TTC549 (cell line): ENCODE measurements around the gene HEXA.

Source experiments
- FAIRE-seq: peaks from 2 replicates; lab custom pipeline; 2012; peaks lifted over from hg19 to GRCh38; lab: Jason Lieb, UNC

Gene HEXA

DNA sequence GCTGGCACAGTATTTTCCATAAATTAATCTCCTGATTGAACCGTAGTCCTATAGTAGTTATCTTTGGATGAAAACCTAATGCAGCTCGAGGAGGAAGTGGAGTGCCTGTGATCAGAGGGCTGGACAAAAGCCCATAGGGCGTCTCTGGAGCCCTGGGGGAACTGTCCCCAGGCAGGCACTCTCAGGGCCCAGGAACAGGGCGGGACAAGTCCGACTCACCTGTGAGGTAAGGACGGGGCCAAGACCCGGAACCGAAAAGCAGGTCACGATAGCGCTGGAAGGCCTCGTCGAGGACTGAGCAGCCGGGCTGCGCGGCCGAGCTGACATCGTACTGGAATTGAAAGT is 341 bp downstream of the HEXA start:
- FAIRE-seq = no peak

DNA sequence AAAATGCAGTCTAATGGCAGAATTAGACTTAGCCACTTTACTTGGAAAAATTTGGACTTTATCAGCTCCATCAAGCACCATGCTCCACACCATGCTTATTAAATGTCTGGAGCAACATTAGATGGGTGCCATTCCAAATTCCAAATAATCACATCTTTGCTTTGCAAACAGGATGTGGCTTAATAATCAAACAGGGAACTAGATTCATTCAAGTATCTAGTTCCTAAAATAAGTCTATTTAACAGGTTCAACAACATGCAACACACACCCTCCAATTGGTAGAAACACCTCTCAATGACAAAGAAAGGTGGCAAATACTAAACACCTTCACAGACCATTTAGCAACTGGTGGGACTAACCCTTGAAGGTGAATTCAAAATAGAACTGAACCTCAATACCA is 3.5 kb downstream of the HEXA start:
- FAIRE-seq = no peak

DNA sequence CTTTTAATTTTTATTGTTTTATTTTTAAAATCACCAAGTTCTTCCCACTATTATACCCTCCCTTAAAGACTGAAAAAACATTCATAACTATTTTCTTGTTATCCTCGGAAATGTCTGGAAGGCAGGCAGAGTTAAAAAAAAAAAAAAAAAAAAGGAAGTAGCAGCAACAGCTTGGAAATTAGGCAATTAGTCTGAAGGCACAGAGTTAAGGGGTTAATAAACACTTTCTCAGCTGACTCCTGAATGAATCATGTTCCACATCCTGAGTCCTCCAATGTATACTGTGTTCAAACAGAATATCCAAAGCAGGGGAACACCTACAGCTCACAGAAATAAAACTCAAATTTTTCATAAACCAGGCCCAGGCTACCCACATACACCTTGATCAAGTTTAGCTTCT is 5.8 kb downstream of the HEXA start:
- no peak for FAIRE-seq

DNA sequence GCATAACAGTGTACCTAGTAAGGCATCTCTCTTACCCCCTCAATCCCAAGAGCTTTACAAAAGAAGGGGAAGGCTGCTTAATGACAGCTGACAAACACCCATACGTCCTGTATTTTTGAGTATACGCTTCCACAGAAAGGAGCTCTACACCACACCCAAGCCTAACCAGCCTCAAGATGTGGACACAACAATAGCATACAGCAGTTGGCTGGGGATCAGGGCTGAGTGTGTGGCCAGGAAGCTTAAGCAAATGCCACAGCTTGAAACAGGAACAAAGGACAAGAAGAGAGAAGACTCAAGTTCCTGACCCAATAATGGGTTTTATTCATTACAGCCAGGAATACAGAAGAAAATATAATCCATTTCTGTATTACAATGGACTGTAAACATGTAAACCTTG is 6.9 kb downstream of the HEXA start:
- FAIRE-seq = no peak

DNA sequence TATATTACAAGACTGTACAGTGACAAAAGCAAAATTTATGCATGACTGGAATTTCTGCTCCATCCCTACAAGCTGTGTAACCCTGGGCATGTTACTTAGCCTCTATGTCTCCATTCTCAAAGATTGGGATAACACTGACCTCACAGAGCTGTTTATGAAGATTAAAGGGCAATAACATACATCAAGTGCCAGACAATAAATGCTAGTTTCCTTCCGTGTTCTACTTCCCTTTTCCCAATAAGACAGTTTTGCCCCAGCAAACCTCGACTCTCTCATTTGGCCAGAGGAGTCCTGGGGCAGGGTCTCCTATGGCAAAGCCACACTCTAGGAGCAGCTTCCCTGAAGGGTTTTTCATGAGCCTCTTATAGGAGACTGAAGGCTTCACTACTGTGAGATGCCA is 7.5 kb downstream of the HEXA start:
- FAIRE-seq = no peak

DNA sequence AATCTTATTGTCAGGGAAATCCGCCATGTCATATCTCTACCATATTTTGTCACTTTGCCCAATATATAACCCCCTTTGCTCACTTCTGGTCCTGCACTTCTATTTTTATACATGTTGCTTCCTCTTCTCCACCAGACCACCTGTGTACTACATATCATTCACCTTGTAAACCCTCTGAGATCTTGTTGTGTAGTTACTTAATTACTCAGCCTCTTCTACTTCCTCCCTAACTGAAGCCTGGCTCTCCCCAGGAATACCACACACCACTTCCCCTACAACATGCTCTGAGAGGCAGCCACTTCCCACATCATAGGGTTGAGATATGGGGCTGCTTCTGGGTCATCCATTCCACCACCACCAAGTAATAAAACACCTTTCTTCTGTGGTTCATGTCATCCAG is 10.0 kb downstream of the HEXA start:
- FAIRE-seq = no peak

DNA sequence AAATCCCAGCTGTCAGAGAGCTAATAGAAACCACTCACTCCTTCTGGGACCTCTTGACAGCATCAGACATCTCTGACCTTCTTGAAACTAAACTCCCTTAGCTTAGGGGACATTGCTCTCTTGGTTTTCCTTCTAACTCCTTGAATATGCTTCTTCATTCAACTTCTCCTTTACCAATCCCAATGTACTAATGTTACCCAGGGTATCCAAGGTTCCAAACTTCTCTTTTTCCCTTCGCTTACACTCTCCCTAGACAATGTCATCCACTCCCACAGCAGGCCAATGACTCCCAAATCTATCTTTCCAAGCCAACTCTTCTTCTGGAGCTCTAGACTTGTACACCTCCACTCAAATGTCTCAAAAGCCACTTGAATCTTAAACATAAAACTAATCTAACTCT is 14.6 kb downstream of the HEXA start:
- FAIRE-seq = no peak

DNA sequence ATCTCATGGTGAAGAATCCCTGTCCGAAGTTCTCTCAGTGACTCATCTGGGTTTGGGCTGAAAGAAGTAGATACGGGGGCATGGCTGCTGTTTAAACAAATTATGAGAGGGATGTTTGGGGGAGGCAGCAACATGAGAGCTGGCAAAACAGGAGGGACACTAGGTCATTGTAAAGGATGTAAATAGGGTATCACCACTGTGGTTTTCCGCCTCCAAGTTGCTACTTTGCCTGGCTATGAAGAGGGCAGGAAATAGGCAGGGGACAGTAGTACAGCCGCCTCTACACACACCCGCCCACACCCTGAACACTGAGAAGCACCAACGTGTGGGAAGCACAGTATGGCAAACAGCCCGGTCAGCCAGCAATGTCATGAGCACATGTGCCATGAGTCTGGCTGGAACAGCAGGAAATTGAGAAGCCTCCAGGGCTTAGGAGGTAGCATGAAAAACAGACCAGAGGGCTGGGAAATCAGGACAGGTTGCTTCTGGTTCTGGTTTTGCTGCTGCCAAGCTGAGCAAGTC is 17.1 kb downstream of the HEXA start:
- FAIRE-seq = no peak

DNA sequence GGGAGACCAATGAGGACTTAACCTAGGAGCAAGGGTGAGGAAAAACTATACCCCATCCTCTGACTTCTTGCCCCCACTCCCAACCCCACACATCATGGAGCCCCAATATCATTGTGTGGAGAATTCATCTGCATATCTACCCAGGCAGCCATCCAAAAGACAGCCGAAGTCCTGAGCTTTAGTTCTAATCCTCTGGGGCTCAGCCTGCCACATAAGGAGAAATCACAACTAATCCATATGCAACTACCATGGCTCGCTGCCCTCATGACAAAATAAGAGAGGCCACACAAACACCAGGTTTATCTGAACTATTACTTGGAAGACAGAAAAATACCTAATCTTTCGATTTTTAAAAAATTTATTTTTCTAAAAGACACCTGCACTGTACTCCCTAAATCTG is 17.7 kb downstream of the HEXA start:
- FAIRE-seq = no peak

DNA sequence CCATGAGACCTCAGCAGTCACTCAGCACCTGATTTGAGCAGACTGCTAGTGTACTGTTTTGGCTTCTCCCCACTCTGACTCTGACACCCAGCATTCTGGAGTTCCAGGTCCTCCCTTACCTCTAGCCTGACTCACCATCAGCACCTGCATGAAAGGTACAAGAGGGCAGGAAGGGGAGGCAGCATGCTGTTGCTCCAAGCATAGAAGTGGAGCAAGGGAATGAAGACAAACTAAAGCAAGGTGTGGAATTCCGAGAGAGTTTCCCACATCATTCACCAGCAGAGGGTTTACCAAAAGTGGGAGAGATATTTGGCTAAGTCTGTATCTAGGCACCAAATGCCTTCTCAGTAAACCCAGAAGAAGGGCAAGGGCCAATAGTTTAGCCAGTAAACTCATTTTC is 21.3 kb downstream of the HEXA start:
- no peak for FAIRE-seq

DNA sequence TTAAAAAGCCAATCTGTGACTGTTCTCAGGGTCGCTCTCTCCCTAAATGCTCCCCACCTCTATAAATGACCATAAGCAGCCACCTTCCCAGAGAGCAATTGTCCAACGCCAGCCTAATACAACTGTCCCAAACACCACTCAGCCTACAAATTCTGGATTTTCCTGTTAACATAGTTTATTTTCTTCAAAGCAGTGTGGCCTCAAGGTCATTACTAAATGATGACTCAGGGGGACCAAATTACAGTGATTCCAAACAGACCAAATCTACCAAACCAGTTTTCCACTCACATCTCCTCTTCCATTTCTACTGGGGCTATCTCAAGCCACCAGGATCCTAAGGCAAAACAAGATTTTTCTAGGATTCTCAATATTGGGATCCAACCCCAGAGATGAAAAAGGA is 22.5 kb downstream of the HEXA start:
- no peak for FAIRE-seq

DNA sequence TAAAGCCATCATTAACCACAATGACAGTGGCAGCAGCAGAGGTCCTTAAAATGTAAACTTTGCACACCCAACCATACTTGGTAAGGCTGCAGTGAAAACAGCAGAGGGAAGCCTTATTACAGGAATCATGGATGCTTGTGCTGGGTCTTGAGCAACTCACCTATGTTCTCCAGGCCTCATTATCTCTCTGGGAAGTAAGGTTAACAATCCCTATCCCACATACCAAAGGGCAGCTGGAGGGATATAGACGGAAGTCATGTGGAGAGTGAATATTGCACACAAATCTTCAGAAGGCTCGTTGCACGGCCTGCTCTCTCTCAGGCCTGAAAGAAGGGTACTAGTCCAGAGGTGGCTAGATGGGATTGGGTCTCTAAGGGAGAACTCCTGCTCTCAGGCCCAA is 30.0 kb downstream of the HEXA start:
- FAIRE-seq = no peak

DNA sequence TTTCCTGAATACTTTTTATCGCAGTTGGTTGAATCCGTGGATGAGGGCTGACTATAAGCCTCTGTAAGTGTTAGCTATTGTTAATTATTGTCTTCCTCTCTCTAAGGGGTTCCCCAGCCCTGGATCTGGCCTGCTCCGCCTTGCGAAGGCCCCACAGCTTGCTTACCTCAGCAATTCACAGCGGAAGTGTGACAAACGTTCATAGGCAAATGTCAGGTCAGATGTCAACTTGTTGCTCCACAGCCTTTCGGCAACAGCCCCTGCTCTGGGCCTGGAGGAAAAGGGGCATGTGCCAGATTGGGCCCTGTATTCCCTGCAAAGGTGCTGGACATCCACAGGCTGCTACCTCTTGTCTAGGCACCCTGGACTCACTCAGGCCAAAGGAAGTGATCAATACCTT is 30.5 kb downstream of the HEXA start:
- no peak for FAIRE-seq

DNA sequence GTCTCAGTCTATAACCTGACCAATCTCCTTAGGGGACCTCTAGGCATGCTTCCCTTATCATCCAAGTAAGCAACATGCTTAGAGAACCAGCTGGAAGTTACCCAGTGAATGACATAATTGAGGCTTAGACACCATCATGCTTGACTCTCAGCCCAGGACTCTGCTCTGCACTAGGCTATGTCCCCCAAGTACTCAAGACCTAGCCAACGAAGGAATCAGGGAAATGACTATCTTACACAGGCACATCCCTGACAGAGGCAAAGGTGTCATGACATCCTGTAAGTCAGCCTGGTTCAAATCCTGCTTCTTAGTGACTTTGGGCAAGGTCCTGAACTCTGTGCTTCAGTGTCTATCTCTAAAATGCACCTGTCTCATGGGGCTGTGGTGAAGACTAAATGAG is 31.2 kb downstream of the HEXA start:
- no peak for FAIRE-seq

DNA sequence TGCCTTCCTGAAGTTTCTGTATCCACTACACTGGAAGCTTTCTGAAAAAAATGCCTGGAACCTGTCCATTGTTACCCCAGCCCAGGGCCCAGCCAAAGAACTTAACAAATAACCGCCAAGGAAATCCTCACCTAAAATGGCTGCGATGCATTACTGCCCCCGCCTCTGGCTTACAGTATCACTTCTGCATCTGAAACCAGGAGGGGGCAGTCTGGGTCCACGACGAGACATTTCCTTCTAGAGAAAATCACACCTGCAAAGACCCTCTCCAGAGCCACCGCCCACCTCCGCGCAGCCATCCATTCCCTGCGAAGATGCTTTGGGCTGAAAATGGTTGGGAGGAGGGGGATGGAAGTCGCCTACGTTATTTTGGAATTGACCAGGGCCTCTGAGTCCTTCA is 33.4 kb downstream of the HEXA start:
- FAIRE-seq = no peak

DNA sequence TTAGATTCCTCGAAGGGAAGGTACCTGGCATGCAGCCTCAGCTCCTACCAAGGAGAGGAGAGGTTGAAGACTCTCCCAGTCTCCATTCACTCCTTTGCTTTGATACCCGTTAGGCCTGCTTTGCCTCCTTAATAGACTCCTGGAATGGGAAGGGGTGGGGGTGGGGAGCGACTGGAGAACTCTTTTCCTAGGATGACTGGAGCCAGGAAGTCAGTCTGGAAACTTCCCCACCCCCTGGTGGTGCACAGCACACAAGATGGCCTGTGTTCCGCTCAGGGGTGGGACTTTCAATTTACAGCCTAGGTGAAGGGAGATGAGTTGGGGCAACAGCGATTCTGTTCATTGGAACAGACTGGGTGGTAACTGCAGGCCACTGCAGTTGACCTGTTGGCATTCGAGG is 34.5 kb downstream of the HEXA start:
- FAIRE-seq = no peak

DNA sequence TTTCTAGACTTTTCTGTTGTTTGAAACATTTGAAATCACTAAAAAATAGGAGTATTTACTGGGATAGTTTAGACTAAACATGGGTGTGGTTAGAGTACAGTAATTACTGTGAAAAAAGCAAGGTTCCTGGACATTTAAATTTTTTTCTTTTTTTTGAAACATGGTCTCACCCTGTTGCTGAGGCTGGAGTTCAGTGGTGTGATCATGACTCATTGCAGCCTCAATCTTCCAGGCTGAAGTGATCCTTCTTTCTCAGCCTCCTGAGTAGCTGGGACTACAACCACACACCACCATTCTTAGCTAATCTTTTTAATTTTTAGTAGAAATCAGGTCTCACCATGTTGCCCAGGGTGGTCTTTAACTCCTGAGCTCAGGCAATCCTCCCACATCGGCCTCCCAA is 35.4 kb downstream of the HEXA start:
- no peak for FAIRE-seq

DNA sequence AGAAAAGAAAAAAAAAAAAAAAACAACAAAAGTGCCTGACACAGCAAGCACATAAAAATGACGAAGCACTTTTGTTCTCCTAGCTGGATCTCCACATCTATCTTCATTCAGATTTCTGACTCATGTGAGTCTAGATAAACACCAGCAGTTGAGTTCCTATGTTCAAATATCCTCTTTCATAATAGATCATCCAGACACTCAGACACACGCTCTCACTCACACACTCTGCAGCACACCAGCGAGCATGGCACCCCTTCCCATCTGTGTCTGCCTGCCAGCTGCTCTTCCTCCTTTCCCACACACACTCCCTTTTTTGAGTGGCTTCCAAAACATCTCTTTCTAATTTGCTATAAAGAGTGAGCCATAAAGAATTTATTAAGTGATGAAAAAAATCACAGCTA is 36.0 kb downstream of the HEXA start:
- FAIRE-seq = no peak

DNA sequence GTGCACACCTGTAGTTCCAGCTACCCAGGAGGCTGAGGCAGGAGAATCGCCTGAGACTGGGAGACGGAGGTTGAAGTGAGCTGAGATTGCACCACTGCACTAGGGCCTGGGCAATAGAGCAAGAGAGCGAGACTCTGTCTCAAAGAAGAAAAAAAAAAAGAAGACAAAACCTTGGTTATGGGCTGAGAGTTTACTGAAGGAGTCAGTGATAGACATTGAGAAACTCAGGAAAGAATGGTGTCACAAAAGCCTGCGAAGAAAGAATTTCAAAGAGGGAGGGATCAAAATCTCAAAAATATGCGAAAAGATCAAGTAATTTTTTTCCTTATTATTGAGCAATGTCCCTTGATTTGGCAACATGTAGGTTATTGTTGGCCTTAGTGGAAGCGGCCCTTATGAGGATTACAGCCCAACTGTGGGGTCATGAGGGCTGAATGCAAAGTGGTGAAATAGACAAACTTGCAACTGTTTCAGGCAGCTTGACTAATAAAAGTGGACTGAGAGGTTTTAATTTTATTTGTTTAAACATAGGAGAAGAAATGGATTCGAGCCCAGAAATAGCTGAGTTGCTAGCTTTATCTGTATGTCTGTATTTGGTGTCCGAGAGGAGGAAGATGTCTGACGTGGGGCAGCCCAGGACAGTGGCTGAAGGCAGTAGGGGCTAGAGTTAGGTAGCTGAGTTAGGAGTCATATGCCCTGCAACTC is 37.0 kb downstream of the HEXA start:
- FAIRE-seq = no peak

DNA sequence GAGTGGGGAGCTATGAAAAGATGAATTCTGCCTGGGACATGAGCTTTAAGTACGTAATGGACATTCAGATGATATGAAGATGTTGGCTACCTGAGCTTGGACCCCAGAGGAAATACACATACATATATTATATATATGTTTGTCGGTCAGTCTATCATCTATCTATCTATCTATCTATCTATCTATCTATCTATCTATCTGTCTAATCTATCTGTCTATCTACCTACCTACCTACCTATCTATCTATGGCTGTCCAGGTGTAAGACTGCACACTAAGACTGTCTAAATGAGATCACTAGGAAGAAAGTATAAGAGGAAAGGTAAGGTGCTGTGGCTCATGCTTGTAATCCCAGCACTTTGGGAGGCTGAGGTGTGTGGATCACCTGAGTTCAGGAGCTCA is 37.7 kb downstream of the HEXA start:
- no peak for FAIRE-seq

DNA sequence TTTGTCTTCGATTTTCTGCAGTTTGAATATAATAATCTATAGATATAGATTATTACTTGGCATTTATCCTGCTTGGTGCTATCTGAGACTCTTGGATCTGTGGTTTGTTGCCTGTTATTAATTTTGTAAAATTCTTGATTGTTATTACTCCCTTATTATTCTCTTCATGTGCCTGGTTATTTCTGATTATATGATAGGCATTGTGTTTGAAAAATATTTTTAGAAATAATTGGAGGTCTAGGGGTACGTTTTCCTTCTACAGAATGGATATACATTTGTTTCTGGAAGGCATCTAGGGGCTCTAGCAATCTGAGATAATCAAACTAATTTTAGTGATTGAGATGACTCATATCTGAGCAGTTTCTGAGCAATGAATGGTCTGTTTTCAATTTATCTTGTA is 41.0 kb downstream of the HEXA start:
- no peak for FAIRE-seq

DNA sequence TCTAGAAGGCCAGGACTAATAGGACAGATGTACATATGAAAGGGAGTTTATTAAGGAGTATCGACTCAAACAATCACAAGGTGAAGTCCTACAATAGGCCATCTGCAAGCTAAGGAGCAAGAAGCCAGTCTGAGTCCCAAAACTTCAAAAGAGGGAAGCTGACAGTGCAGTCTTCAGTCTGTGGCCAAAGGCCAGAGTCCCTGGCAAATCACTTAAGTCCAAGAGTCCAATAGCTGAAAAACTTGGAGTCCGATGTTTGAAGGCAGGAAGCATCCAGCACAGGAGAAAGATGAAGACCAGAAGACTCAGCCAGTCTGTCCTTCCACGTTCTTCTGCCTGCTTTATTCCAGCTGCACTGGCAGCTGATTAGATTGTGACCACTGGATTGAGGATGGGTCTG is 44.8 kb downstream of the HEXA start:
- FAIRE-seq = no peak

DNA sequence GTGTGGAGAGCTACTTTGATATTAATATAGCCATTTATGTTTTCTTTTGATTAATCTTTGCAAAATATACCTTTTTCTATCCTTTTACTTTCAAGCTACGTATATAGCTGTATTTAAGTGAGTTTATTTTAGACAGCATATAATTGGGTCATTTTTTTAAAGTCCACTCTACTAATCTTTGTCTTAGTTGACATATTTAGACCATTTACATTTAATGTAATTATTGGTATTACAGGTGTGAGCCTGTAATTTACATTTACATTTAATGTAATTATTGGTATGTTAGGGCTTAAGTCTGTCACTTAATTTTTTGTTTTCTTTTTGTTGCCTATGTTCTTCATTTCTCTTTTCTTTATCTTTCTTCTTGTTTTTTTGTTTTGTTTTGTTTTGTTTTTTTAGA is 52.1 kb downstream of the HEXA start:
- no peak for FAIRE-seq

DNA sequence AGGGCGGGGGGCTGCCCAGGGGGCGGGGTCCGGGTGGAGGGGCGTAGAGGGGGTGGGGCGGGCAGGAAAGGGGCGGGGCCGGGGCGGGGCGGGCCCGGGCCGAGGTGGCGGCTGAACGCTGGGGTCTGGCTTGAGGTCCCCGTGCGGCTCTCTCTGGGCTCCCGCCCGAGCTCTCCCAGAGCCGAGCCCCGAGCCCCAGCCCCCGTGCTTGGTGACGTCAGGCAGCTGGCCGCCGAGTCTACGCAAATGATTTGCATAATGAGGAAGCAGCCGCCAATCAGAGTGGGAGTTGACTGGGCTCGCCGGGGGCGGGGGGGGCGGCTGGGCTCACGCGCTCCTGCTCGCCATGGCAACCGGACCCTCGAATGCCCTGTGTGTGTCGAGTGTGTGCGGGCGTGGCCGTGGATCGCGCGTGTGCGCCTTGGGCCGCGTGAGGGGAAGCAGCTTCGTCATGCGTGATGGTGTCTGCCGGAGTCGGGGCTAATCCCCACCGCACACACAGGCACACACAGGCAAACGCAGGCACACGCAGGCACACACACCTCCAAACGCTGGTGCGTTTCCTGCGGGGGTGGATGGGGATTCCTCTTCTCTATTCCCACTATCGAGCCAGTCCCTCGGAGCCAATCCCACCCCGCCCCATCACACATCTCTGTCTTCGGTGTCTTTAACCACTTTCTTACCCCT is 55.7 kb downstream of the HEXA start, which contains the start of gene CELF6:
TSS of gene CELF6 (minus strand) at position 173 of the 687 bp plus-strand sequence. CDS start 283 bp downstream, outside the sequence.
- FAIRE-seq = no peak
